Left kidney (tissue), 2 donors: ENCODE data around the gene IGSF9. TPM values are rescaled to one million over a fixed set of nuclear protein-coding genes. Genes with fewer than 3 reads are reported as not detected.

Experiments used
- DNase-seq: peaks from one replicate; pipeline ENCODE4 v3.0.0-alpha.2; 2013
- polyA plus RNA-seq: library from polyadenylated mRNA; unstranded; fragments of 120-200 nt; gene quantifications from one replicate; pipeline ENCODE4 v1.2.1, GENCODE V29; 2013; ENCODE audit not compliant: insufficient read length

IGSF9 gene
- polyA plus RNA-seq, 1 donor, result 15.6 TPM

DNA sequence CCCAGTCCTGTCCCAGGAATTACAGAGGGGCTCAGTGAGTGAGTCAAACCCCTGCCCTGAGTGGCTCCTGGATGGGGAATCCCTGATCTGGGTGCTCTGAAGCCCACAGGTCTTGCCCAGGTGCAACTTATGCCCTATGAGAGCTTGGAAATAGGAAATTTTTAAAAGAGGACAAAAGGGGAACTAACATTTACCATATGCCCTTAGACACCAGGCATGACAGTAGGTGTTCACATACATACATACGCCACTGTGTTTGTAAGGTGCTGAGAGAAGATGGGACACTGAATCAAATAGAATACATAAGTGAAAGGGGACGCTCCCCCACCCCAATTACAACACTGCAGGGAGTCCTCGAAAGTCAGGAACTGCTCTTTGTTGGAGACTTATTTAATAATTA is 46.9 kb downstream of the IGSF9 start:
- DNase-seq, result no peak

DNA sequence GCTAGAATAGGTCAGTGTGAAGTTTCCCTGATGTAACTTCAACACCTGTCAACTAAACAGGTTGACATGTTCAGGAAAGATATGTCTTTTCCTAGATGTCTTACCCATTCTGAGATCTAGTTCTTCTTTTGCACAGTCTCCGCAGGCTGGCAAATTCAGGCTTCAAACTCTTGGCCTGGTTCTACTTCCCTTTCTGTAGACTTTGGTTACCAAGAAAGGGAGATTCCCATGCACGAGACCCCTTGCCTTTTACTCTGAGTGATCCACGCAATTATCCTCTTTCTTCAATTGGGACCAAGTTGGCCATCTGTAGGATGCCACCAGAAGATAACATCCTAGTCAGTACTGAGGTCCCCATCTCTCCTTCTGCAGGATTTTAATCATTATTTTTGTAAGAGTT is 47.5 kb downstream of the IGSF9 start:
- DNase-seq, result no peak

DNA sequence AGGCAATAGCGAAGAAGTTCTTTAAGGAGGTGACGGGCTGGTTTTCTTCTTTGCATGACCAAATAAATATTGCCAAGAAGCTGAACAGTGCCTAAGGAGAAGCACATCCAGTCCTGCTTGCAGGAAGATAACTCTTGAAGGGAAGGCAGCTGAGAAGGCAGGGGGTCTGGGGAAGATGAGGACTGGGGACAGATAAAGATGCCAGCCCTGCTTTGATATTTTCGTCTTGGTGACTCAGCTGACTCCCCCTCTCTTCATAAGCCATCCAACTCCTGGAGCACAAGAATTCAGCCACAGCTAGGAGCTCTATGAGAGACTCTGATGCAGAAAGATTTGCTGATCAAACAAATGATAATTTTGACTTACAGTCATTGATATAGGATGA is 48.9 kb downstream of the IGSF9 start:
- no peak for DNase-seq

DNA sequence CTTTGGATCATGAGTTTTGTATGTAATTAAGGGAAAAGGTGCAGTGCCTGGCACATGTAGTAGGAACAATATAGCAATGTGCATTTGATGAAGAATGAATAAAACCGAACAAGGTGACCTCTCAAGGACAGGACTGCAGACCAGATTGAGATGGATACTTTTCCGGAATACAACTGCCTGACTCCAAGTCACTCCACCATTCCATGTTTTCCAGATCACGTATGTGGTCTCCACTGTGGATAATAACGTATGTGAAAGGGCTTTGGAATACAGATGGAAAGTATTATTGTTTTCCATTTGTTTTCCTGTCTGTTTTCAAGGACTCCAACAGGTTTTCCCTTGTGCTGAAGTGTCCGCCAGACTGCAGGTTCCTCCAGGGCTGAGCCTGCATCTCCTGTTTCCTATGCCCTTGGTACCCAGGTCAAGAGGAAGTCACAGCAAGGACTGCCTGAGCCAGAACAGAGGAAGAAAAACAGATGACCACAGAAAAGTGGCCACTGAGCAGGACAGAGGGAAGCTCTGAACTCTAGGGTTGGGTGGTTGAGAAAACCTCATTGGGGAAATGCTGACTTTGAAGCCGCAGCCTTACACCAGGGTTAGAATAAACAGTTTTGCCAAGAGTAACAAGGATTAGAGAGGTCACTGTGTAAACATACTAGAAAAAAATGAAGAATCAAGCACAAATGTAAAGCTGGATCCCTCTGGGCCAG is 49.4 kb downstream of the IGSF9 start:
- DNase-seq, result no peak

DNA sequence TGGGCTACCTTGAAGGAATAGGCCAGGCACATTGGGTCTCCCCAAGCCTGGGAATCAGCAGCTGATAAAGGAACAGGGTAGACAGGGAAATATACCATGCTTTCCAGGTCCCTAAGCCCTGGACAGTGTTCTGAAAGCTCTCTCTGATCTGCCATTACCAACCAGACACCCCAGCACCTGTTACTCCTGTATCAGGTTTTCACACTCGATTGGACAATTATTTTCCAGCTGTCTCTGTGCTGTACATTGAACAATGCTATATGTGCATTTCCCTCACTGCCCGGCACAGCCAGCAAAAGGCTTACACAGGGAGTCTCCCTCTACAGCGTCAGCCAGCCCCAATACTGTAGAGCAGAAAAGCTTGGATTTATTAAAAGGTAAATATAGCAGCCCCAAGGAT is 50.1 kb downstream of the IGSF9 start:
- DNase-seq, result no peak

DNA sequence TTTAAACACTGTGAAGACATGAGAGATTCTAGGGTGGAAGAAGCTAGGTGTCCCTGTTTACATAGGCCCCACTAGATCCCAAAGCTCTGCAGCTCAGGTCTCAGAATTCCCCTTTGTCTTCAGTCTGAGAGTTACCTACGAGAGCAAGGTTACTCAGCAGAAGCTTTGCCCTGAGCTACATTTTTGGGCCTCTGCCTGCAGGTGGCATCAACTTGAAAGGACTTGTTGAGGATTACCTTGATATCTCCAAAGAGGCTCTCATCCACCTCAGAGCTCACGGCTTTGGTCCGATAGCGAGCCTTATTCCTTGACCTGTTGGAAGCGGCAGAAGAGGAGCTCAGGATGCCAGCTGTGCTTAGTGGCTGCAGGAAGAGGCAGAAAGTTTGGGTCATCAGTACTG is 52.5 kb downstream of the IGSF9 start:
- no peak for DNase-seq

DNA sequence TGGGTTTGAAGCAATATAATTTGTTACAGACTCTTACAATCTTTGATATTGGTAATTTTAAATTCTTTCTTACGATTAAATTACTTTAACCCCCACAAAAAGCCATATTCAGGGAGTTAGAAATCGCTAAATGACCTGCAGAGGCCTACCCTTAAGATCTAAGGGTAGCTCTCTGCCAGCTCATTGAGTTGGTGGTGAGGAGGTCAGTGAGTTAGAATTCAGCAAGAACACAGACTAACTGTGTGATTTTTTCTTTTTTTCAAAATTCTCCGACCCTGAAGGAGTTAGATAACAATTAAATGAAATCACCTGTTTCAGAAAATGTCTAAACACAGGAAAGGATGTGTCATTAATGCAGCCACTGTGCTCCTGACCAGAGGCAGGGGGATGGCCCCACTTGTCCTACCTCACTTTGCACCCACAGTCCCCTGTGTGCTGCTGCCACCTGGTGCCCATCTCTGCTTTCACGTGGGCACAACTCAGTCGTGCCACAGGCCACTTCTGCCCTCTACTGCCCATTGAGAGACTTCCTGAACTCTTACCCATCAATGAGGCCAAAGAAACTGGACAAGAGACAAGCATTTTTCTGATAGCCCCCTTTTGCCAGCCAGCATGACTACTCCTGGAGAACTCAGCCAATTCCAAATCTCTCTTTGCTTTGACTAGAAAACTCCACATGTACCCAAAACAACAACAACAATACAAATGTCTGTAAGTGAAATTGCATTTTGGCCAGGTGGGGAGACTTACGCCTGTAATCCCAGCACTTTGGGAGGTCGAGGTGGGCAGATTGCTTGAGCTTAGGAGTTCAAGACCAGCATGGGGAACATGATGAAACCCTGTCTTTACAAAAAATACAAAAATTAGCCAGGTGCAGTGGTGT is 53.9 kb downstream of the IGSF9 start:
- peak; percentile 82 for DNase-seq

DNA sequence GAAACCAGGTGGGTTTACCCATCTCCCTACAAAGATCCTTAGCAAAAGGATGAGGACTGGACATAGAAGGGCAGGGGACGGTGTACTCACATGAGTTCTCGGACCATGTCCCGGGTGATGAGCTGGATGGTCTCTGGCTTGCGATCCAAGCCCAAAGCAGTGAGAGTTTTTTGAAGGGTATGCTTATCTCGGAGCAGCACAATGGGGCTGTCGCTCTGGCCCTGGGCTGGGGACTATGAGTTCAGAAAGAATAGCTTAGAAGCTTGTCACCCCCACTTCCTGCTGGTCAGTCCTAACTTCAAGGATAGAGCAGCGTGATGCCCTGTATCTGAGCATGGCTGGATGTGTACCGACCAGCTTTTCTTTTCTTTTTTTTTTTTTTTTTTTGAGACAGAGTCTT is 55.0 kb downstream of the IGSF9 start:
- DNase-seq, result no peak

DNA sequence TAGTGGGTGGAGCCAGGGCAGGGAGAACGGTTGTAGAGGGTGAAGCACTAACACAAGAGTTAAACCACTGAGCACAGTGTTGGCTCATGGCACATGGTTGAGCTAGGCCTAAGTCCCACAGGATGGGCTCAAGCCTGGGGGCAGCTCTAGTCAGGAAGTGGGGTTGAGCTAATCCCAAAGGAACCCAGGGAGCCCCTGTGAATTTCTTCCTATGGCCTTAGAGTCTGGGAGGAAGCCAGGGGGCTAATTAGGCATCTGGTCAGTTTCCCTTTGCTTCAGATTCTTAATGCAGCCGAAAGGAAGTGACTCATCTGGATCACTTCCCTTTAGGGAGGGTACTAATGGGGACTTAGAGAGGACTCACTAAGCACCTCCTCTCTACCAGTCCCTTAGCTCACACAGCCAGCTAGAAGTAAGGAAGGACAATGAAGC is 55.6 kb downstream of the IGSF9 start:
- no peak for DNase-seq

DNA sequence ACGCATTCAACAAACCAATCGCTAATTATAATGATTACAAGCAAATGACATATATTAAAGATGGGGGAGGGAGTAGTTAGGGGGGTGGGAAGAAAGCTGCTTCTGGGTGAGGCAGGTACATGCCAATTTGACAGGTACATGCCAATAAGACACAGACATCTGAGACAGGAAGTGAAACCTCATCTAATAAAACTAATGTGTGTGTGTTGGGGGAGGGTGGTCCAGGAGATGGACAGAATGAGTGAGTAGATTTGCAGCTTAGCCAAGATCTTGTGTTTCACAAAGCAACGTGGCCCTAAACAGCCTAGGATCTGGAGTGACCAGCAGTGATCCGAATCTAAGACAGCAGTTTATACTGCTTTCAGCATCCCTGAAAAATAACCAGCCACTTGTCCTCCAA is 56.2 kb downstream of the IGSF9 start:
- DNase-seq, result no peak

DNA sequence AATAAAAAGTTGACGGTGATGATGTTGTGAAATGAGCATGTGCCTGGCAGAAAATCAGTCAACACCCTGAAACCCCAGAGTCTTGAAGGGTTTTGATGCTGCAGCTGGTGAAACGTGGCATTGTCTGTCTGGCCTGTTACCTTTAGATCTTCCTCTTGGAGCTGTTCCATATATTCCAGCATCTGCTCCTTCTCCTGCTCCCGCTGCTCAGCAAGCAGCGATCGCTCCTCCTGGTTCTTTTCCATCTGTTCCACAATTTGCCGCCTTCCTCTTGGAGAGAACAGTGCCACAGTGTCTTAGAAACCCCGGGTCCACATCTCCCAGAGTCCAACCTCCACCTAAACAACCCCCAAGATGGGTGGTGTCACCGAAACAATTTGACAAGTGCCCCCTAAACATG is 61.1 kb downstream of the IGSF9 start:
- DNase-seq, result no peak

DNA sequence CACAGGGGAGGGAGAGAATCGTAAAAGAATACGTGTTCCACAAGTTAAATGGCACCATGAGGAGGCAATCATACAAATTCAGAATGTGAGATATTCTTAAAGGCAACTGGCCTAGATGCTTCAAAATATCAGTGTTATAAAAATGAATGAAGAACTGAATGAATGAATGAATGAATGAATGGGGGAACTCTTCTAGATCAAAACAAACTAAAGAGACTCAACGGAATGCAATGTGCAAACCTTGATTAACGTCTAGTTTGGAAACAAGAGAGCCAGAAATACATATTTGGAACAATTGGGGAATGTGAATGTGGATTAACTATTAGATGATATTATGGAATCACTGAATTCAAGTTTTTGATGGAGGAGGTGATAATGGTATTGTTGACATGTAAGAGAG is 62.3 kb downstream of the IGSF9 start:
- DNase-seq, result no peak

DNA sequence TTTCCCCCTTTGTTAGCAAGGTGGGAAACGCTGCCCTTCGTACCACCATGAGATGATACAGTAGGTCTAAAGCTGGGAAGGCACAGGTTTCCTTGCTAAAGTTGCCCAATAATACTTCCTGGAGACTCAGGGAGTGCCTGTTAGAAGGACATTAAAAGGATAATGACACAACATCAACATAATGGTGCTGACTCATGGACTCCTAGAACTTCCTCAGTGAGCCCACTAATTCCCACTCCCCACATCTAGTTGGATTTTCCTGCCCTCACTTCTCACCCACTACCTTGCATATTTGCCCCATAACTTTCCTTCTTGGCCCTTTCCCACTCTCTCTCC is 62.9 kb downstream of the IGSF9 start:
- DNase-seq, result no peak

DNA sequence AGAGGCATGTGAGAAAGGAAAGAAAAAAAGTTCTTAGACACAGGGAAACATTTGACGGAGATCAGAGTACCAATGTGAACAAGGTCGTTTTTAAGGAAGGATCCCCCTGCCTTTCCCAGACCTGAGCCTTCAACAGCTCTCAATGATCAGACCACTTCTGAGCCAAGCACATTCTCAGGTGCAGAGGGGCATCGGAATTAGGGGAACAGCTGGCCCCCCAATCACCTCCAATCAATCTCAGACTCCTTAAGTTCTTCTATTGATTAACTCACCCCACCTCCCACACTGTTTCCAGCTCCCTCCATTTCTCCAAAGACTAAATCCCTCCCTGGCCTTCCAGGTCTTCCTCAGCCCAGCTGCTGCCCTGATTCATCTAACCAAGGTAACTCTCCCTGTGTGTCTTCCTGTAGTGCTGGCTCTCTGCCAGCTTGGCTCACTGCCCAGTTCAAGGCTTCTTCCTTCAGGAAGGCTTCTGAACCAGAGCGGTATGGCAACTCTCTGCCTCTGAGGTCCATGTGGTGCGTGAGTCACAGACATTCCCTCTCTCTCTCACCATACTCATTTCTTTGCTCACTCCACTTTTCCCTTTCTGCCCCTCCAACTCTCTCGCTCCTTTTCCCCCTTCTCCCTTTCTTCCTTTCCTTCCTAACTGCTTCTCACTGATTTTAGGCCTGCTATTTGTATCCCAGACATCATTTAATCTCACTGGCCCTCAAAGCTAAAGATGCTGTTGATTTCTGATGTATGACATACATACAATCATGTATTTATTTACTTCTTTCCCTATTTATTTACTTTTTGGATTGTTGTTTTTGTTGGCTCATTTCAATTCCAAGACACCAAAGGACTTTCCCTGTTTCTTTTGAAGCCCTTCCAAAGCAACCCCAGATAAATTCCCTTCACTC is 63.5 kb downstream of the IGSF9 start:
- DNase-seq, result peak; percentile 61

DNA sequence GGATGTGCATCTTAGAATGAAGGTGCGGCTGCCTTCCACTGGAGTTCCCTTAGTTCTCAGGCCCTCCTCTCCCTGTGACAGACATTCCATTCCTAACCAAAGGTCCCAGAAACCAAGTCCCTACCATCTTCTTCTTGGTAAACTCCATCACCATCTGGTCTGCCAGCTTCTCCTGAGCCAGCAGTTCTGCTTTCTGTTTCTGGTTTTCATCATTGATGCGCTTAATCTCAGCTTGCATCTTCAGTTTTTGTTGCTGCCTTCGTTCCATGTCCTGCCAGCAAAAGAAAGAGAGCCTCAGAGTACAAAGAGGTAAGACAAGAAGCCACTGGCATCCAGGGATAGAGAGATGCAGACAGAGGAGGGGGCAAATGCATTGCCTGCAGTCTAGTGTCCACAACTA is 65.0 kb downstream of the IGSF9 start:
- DNase-seq, result no peak

DNA sequence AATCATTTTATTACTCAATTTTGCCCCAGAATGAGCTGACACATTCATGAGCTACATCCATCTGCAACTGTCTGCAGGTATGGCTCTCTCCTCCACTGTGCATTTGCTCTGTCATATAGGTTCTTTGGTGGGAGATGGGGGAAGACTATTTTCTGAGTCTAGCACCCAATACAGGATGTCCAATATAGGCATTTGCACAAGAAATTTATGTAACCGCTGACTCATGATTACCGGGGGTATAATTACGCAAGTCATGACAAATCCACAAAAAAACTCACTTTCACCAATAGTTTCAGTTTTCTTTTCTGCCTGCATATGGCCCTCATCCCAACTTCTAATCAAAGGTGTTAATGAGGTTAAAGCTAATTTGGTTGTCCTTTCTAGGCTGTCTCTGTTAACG is 65.4 kb downstream of the IGSF9 start:
- DNase-seq, result no peak

DNA sequence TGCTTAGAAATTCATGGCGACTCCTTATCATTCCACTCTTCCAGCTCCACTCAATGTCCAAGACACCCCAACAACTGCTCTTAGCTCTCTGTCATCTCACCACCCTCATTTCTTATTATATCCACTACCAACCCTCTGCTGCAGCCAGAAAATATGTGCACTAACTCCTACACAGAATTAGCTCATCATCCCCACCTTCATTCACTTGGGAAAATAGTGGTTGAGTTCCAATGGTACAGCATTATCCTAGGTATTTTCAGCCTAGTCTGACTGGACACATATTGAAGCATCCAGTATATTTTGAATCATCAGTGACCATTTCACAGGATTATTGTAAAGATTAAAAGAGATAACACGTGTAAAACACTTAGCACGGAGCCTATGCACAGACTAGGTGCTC is 66.3 kb downstream of the IGSF9 start:
- no peak for DNase-seq

DNA sequence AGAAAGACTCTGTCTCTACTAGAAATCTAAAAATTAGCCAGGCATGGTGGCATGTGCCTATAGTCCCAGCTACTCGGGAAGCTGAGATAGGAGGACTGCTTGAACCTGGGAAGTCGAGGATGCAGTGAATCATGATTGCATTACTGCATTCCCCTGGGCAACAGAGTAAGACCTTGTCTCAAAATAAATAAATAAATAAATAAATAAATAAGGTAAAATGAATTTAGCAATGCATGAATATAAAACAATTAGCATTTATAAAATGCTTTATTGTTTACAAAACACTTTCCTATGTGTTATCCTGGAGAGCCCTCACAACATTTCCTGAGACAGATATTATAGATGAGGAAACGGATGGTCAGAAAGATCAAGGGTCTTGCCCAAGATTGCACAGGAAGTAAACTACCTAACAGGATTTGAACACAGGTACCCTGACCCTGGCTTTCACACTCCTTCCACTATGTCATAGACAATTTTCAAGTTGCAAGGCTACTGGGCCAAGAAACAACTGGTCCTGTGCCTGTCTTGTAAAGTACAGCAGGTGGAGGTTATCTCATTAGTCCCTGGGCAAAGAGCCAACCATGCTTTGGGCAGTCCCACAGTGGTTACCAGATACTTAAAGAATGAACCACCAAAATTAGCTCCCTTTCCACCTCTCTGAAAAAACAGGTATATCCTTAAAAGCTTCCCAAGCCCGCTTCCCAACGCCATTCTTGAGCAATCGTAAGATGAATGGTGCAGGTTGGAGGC is 67.5 kb downstream of the IGSF9 start:
- no peak for DNase-seq
